ENCODE data around the gene YIF1B.
"Not testable (repeated sequence)": the region's sequence is repeated elsewhere in the genome, so short reads cannot be mapped to it uniquely, and the experiment has no call there.

Gene YIF1B, protein sequence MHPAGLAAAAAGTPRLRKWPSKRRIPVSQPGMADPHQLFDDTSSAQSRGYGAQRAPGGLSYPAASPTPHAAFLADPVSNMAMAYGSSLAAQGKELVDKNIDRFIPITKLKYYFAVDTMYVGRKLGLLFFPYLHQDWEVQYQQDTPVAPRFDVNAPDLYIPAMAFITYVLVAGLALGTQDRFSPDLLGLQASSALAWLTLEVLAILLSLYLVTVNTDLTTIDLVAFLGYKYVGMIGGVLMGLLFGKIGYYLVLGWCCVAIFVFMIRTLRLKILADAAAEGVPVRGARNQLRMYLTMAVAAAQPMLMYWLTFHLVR

GRCh38 chr19:38315657-38316476 is at the start of gene YIF1B:
Gene YIF1B, minus strand, starts transcription at chr19:38315947. Its CDS starts 30 bp downstream, at chr19:38315917.
- CTCF ChIA-PET = interaction anchor here (0.6 kb wide), 1 partner anchor 413 kb away, joined by 3 read pairs; no protein-coding TSS in a partner anchor
- peak; percentile 98 for DNase-seq (ENCODE audit: low spot score)
- POLR2A ChIA-PET (ENCODE audit: low non-redundant PET) = no interaction called here
- TF ChIP-seq, protein P1, sequence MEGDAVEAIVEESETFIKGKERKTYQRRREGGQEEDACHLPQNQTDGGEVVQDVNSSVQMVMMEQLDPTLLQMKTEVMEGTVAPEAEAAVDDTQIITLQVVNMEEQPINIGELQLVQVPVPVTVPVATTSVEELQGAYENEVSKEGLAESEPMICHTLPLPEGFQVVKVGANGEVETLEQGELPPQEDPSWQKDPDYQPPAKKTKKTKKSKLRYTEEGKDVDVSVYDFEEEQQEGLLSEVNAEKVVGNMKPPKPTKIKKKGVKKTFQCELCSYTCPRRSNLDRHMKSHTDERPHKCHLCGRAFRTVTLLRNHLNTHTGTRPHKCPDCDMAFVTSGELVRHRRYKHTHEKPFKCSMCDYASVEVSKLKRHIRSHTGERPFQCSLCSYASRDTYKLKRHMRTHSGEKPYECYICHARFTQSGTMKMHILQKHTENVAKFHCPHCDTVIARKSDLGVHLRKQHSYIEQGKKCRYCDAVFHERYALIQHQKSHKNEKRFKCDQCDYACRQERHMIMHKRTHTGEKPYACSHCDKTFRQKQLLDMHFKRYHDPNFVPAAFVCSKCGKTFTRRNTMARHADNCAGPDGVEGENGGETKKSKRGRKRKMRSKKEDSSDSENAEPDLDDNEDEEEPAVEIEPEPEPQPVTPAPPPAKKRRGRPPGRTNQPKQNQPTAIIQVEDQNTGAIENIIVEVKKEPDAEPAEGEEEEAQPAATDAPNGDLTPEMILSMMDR (conservative IDR thresholded peaks at IDR 0.05; ENCODE audit: low read depth) = no peak
- H3K27ac ChIP-seq = peak within 1 kb of the TSS; percentile 91

GRCh38 chr19:38362946-38363688 is 47.4 kb upstream of the YIF1B start:
- DNase-seq (ENCODE audit: low spot score); POLR2A ChIA-PET (ENCODE audit: low non-redundant PET): not testable (repeated sequence)
- CTCF ChIA-PET = interaction anchor here (0.8 kb wide), 1 partner anchor 27 kb away, joined by 3 read pairs; the partner anchor contains the start of gene CATSPERG
- H3K27ac ChIP-seq = peak overlapping the region; percentile 84

GRCh38 chr19:38362076-38362945 is 46.6 kb upstream of the YIF1B start:
- CTCF ChIA-PET = interaction anchor here (0.8 to 1.1 kb wide), 3 partner anchors 26 to 128 kb away, joined by 3 to 5 read pairs (median 4); partner anchors contain the start of genes CATSPERG and FAM98C
- peak; percentile 77 for DNase-seq (ENCODE audit: low spot score)
- POLR2A ChIA-PET (ENCODE audit: low non-redundant PET) = no interaction called here
- TF ChIP-seq, protein P1 (conservative IDR thresholded peaks at IDR 0.05; ENCODE audit: low read depth) = no peak
- peak overlapping the region; percentile 84 for H3K27ac ChIP-seq

GRCh38 chr19:38361633-38362075 is 45.9 kb upstream of the YIF1B start:
- TF ChIP-seq, protein P1 (conservative IDR thresholded peaks at IDR 0.05; ENCODE audit: low read depth) = no peak
- DNase-seq (ENCODE audit: low spot score) = peak; percentile 88
- ChIA-PET CTCF (interaction anchor here (0.9 to 1.1 kb wide), 3 partner anchors 19 to 127 kb away, joined by 4 to 5 read pairs (median 4); partner anchors contain the start of gene FAM98C), POLR2A (ENCODE audit: low non-redundant PET) (no interaction called here)
- peak overlapping the region; percentile 84 for H3K27ac ChIP-seq

DNA sequence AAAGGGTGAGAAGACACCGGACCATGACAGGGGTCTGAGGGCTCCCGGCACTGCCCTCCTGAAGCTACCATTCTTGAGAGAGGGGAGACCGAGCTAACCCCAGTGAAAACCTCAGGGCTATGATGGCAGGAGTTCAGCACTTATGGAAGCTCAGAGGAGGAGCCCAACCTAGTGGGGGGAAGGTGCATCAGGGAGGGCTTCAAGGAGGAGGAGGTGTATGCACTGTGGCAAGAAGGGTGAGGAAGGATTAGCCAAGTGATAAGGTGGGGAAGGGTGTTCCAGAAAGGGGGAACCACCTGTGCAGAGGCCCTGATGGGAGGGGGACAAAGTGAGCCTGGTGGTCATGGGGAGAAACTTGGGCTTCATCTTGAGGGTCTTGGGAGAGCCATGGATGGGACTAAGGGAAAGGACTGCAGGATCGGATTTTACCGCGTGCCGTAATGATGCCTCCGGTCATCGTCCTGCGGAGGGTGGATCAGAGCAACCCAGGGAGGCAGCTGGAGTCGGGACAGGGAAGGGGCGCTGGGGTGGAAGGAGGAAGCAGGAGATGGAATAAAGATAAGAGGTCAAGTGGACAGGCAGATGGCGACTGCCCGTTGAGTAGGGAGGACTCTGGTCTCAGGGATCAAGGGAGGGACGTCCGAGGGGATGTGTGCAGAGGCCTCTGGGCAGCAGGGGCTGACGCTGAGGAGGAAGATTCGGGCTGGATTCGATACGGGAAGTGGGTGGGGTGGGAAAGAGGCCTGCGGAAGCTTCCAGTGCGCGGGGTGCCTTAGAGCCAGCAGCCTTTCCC is 45.3 kb upstream of the YIF1B start:
- POLR2A ChIA-PET (ENCODE audit: low non-redundant PET) = no interaction called here
- no peak for DNase-seq (ENCODE audit: low spot score)
- TF ChIP-seq, protein P1 (conservative IDR thresholded peaks at IDR 0.05; ENCODE audit: low read depth) = no peak
- CTCF ChIA-PET = interaction anchor here (0.9 to 1.1 kb wide), 2 partner anchors 19 to 127 kb away, joined by 4 to 5 read pairs; no protein-coding TSS in a partner anchor
- peak overlapping the region; percentile 84 for H3K27ac ChIP-seq

Data from RWPE1 (cell line).